PFSK-1 (cell line): ENCODE measurements around the gene C16orf82.

ENCODE experiments used
- FOXP2 ChIP-seq: optimal IDR thresholded peaks from 2 replicates; pipeline ENCODE3; 2011; ENCODE audit warnings: borderline replicate concordance, control low read depth, inconsistent platforms; ENCODE audit not compliant: insufficient read depth; ENCODE audit errors: extremely low read length, extremely low read depth
- POLR2AphosphoS5 ChIP-seq: IDR thresholded peaks from 2 replicates; pipeline ENCODE4 v1.6.1; 2012; ENCODE audit warnings: low read depth, mild to moderate bottlenecking, control low read depth, low read length, moderate library complexity
- REST ChIP-seq, 2 experiments: IDR thresholded peaks; 2 replicates each; pipeline versions ENCODE4 v1.6.1 to v1.8.0; 2011 to 2012; ENCODE audit warnings: low read depth in 2 of 2, low read length in 2 of 2, control low read depth in 1 of 2, inconsistent platforms in 1 of 2, mild to moderate bottlenecking in 1 of 2, moderate library complexity in 1 of 2; ENCODE audit not compliant: insufficient read depth in 1 of 2
- SIN3A ChIP-seq: IDR thresholded peaks from 2 replicates; pipeline ENCODE4 v1.6.1; 2012; ENCODE audit warnings: mild to moderate bottlenecking, low read length, moderate library complexity, borderline replicate concordance; ENCODE audit not compliant: insufficient read depth
- TAF1 ChIP-seq: IDR thresholded peaks from 2 replicates; pipeline ENCODE4 v1.6.1; 2012; ENCODE audit warnings: low read length, control low read depth, borderline replicate concordance; ENCODE audit not compliant: insufficient read depth

- TF ChIP-seq REST (IDR thresholded peaks at IDR 0.05; ENCODE audit: insufficient read depth in 1 of 2, low read depth in 2 of 2, low read length in 2 of 2), result no peak
- no peak for TF ChIP-seq POLR2AphosphoS5
- TF ChIP-seq TAF1, result no peak
- TF ChIP-seq SIN3A, result no peak
- no peak for TF ChIP-seq FOXP2
Measured at GRCh38 chr16:27085182-27085581, 18.5 kb downstream of the C16orf82 start.
